Measurements from ENCODE around the gene PTPRCAP.

- no peak for TF ChIP-seq CTCF (IDR thresholded peaks at IDR 0.05; ENCODE audit: insufficient read depth, low read length)
- no peak for TF ChIP-seq POLR2AphosphoS5 (IDR thresholded peaks at IDR 0.05; ENCODE audit: low read depth)
These were observed 301 bp upstream of the PTPRCAP start for GRCh38 chr11:67437809-67438157.

All from HL-60 (cell line).